SK-N-DZ (cell line): ENCODE measurements around the gene GRIN2D.

Experiments used
- DNase-seq: peaks from one replicate; pipeline ENCODE4 v3.0.0-alpha.2; 2015; ENCODE audit warnings: low spot score

The GRIN2D gene

GRCh38 chr19:48441360-48442050, 48.0 kb downstream of the GRIN2D start:
- no peak for DNase-seq

- DNase-seq = no peak
Measured at GRCh38 chr19:48442116-48443035, 48.9 kb downstream of the GRIN2D start.

GRCh38 chr19:48443256-48443655, 49.8 kb downstream of the GRIN2D start:
- DNase-seq = no peak
